Measurements from ENCODE around the gene CRTC2. TPM values are rescaled to one million over a fixed set of nuclear protein-coding genes. Genes with fewer than 3 reads are reported as not detected.
A peak's percentile ranks its signal among the peaks of the same experiment; 100 is the strongest.

Gene CRTC2
- total RNA-seq, 1 experiment from 2014 or later: 33.8 TPM

DNA sequence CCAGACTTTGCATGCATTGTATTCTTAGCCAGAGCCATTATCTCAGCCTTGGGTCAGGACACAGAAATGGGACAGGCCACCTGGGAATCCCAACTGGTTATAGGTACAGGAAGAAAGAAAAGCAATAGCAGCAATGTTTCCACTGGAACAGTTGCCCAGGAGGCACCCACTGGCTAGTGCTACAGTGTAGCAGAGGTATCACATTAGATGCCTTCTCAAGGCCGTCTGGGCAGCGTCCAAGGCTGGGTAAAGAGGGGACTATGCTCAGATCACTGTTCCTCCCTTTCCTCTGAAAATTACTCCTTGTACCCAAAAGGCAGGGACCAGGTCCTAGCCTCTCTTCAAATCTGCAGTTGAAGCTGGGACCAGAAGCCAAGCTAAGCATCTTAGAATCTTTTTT, 11.9 kb upstream of the CRTC2 start:
- CTCF ChIA-PET: no interaction called here
- H3K27me3 ChIP-seq (ENCODE audit: insufficient read depth, low read length): no peaks in the 10 kb centered on the region
- no TSS peak for BruUV-seq (replicated peaks)
- H3K4me3 ChIP-seq (replicated peaks in 1 of 2; ENCODE audit: low read depth in 1 of 2, low read length in 2 of 2): no peak overlapping the region
- ATAC-seq: no peak
- no peaks in the 10 kb centered on the region for H4K20me1 ChIP-seq (ENCODE audit: insufficient read depth)
- H3K4me2 ChIP-seq (ENCODE audit: low read length): no peak overlapping the region
- no peak for DNase-seq (ENCODE audit: low read depth, low spot score)
- no peaks in the 10 kb centered on the region for H3K9me2 ChIP-seq (ENCODE audit: insufficient read depth)
- intact Hi-C loops (cut with micrococcal nuclease): no loop called here
- TF ChIP-seq SRF (IDR thresholded peaks at IDR 0.05; ENCODE audit: low read depth): no peak
- TF ChIP-seq, protein P1, sequence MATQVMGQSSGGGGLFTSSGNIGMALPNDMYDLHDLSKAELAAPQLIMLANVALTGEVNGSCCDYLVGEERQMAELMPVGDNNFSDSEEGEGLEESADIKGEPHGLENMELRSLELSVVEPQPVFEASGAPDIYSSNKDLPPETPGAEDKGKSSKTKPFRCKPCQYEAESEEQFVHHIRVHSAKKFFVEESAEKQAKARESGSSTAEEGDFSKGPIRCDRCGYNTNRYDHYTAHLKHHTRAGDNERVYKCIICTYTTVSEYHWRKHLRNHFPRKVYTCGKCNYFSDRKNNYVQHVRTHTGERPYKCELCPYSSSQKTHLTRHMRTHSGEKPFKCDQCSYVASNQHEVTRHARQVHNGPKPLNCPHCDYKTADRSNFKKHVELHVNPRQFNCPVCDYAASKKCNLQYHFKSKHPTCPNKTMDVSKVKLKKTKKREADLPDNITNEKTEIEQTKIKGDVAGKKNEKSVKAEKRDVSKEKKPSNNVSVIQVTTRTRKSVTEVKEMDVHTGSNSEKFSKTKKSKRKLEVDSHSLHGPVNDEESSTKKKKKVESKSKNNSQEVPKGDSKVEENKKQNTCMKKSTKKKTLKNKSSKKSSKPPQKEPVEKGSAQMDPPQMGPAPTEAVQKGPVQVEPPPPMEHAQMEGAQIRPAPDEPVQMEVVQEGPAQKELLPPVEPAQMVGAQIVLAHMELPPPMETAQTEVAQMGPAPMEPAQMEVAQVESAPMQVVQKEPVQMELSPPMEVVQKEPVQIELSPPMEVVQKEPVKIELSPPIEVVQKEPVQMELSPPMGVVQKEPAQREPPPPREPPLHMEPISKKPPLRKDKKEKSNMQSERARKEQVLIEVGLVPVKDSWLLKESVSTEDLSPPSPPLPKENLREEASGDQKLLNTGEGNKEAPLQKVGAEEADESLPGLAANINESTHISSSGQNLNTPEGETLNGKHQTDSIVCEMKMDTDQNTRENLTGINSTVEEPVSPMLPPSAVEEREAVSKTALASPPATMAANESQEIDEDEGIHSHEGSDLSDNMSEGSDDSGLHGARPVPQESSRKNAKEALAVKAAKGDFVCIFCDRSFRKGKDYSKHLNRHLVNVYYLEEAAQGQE (IDR thresholded peaks at IDR 0.05; ENCODE audit: low read depth): no peak
- RAD21 ChIA-PET (ENCODE audit: low non-redundant PET in 1 of 2, low total read pairs in 2 of 2, uncharacterized antibody in 2 of 2, unreplicated experiment in 2 of 2): no interaction called here
- no peak overlapping the region for H3K27ac ChIP-seq (ENCODE audit: low read depth, low read length)
- H3K9me3 ChIP-seq (ENCODE audit: control insufficient read depth in 1 of 2, insufficient read depth in 1 of 2, low read depth in 1 of 2, low read length in 2 of 2): no peaks in the 10 kb centered on the region
- H3K9ac ChIP-seq (ENCODE audit: low read length): no peak overlapping the region
- peaks cover 8% of the 10 kb centered on the region; the same call in 1 of the 2 replicates for H3K79me2 ChIP-seq (ENCODE audit: insufficient read depth, low read length)
- POLR2A ChIA-PET: no interaction called here
- peaks cover 11 to 27% of the 10 kb centered on the region in 2 experiments for H3K4me1 ChIP-seq (ENCODE audit: control insufficient read depth in 1 of 2, insufficient read depth in 2 of 2, low read length in 2 of 2)
- peaks cover 7 to 17% of the 10 kb centered on the region in 2 experiments; a peak in 2 of 4 replicates for H3K36me3 ChIP-seq (ENCODE audit: control insufficient read depth in 1 of 2, insufficient read depth in 2 of 2, low read length in 2 of 2)
- no peak overlapping the region for H2AFZ ChIP-seq (ENCODE audit: low read depth, low read length, poor library complexity, severe bottlenecking)

DNA sequence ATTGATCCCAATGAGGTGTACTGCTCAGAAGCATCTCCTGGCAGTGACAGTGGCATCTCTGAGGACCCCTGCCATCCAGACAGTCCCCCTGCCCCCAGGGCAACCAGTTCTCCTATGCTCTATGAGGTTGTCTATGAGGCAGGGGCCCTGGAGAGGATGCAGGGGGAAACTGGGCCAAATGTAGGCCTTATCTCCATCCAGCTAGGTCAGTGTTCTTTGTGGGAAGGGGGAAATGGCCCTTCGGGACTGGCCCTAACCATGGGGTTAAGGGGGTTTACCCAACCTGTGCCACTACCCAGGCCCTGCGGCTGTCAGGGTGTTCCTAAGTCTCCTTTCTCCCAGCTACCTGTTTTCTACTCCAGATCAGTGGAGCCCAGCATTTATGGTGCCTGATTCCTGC, 10.6 kb upstream of the CRTC2 start:
- peaks cover under 1 to 5% of the 10 kb centered on the region in 2 experiments; a peak in 2 of 4 replicates for H3K36me3 ChIP-seq (ENCODE audit: control insufficient read depth in 1 of 2, insufficient read depth in 2 of 2, low read length in 2 of 2)
- no peak overlapping the region; the same call in 1 of the 2 replicates for H3K27ac ChIP-seq (ENCODE audit: low read depth, low read length)
- intact Hi-C loops (cut with micrococcal nuclease): loop anchor here (5.0 kb wide), 1 partner anchor 172 kb away; no protein-coding TSS in a partner anchor
- no peak overlapping the region for H2AFZ ChIP-seq (ENCODE audit: low read depth, low read length, poor library complexity, severe bottlenecking)
- no peaks in the 10 kb centered on the region for H4K20me1 ChIP-seq (ENCODE audit: insufficient read depth)
- peak overlapping the region; percentile 97; the same call in 1 of the 2 replicates for H3K4me2 ChIP-seq (ENCODE audit: low read length)
- no peak overlapping the region for H3K9ac ChIP-seq (ENCODE audit: low read length)
- no peak for DNase-seq (ENCODE audit: low read depth, low spot score)
- no TSS peak for BruUV-seq (replicated peaks)
- TF ChIP-seq CBX3 (IDR thresholded peaks at IDR 0.05; ENCODE audit: low read depth): no peak
- TF ChIP-seq, protein P2, sequence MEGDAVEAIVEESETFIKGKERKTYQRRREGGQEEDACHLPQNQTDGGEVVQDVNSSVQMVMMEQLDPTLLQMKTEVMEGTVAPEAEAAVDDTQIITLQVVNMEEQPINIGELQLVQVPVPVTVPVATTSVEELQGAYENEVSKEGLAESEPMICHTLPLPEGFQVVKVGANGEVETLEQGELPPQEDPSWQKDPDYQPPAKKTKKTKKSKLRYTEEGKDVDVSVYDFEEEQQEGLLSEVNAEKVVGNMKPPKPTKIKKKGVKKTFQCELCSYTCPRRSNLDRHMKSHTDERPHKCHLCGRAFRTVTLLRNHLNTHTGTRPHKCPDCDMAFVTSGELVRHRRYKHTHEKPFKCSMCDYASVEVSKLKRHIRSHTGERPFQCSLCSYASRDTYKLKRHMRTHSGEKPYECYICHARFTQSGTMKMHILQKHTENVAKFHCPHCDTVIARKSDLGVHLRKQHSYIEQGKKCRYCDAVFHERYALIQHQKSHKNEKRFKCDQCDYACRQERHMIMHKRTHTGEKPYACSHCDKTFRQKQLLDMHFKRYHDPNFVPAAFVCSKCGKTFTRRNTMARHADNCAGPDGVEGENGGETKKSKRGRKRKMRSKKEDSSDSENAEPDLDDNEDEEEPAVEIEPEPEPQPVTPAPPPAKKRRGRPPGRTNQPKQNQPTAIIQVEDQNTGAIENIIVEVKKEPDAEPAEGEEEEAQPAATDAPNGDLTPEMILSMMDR (IDR thresholded peaks at IDR 0.05 in 2 of 3, conservative IDR thresholded peaks at IDR 0.05 in 1 of 3; ENCODE audit: borderline replicate concordance in 1 of 3, insufficient read depth in 1 of 3, low read depth in 2 of 3, low read length in 2 of 3): no peak
- no peak for TF ChIP-seq EGR1 (IDR thresholded peaks at IDR 0.05; ENCODE audit: low read depth)
- TF ChIP-seq TCF7L2 (IDR thresholded peaks at IDR 0.05; ENCODE audit: borderline replicate concordance, extremely low read depth, insufficient read depth, insufficient read length): no peak
- no peak for TF ChIP-seq ZFX (IDR thresholded peaks at IDR 0.05)
- TF ChIP-seq SIN3A (IDR thresholded peaks at IDR 0.05; ENCODE audit: low read depth): no peak
- no peak for TF ChIP-seq ZNF274 (IDR thresholded peaks at IDR 0.05; ENCODE audit: low read depth, low read length)
- TF ChIP-seq FOSL1 (IDR thresholded peaks at IDR 0.05; ENCODE audit: low read depth): no peak
- TF ChIP-seq CEBPB (IDR thresholded peaks at IDR 0.05; ENCODE audit: low read depth): no peak
- no peak for TF ChIP-seq RAD21 (IDR thresholded peaks at IDR 0.05; ENCODE audit: low read depth)
- TF ChIP-seq YY1 (IDR thresholded peaks at IDR 0.05; ENCODE audit: extremely low read depth, insufficient replicate concordance, low read depth, low read length): no peak
- no peak for TF ChIP-seq EZH2phosphoT487 (IDR thresholded peaks at IDR 0.05; ENCODE audit: borderline replicate concordance)
- no peak for TF ChIP-seq SRF (IDR thresholded peaks at IDR 0.05; ENCODE audit: low read depth)
- no peak for TF ChIP-seq POLR2AphosphoS5 (IDR thresholded peaks at IDR 0.05; ENCODE audit: low read depth, low read length)
- TF ChIP-seq SP1 (IDR thresholded peaks at IDR 0.05; ENCODE audit: low read depth): no peak
- peaks cover 18 to 39% of the 10 kb centered on the region in 2 experiments for H3K4me1 ChIP-seq (ENCODE audit: control insufficient read depth in 1 of 2, insufficient read depth in 2 of 2, low read length in 2 of 2)
- H3K9me2 ChIP-seq (ENCODE audit: insufficient read depth): no peaks in the 10 kb centered on the region
- POLR2A ChIA-PET: interaction anchor here (2.1 kb wide), 1 partner anchor 18 kb away, joined by 10 read pairs; the partner anchor contains the start of gene RAB13
- no peaks in the 10 kb centered on the region for H3K9me3 ChIP-seq (ENCODE audit: control insufficient read depth in 1 of 2, insufficient read depth in 1 of 2, low read depth in 1 of 2, low read length in 2 of 2)
- CTCF ChIA-PET: interaction anchor here (1.1 kb wide), 1 partner anchor 9 kb away, joined by 3 read pairs; the partner anchor contains the start of gene JTB
- no peaks in the 10 kb centered on the region for H3K27me3 ChIP-seq (ENCODE audit: insufficient read depth, low read length)
- no peak overlapping the region for H3K4me3 ChIP-seq (replicated peaks in 1 of 2; ENCODE audit: low read depth in 1 of 2, low read length in 2 of 2)
- ATAC-seq: no peak
- H3K79me2 ChIP-seq (ENCODE audit: insufficient read depth, low read length): peaks cover 8% of the 10 kb centered on the region; the same call in 1 of the 2 replicates
- RAD21 ChIA-PET (ENCODE audit: low non-redundant PET in 1 of 2, low total read pairs in 2 of 2, uncharacterized antibody in 2 of 2, unreplicated experiment in 2 of 2): no interaction called here
